IPS DF 6.9 (cell line): ENCODE measurements around the gene LMOD1.
A peak's percentile ranks its signal among the peaks of the same experiment; 100 is the strongest.

Source experiments
- DNase-seq: peaks from one replicate; pipeline ENCODE4 v3.0.0-alpha.2; 2013; ENCODE audit warnings: low read depth, low spot score
- H3K27ac ChIP-seq: one replicate; pipeline ENCODE4 v1.5.1; 2013; ENCODE audit warnings: low read length, control low read depth
- H3K27me3 ChIP-seq: 2 replicates; pipeline ENCODE4 v1.6.1; 2013; ENCODE audit warnings: mild to moderate bottlenecking, low read length; ENCODE audit not compliant: control insufficient read depth, insufficient read depth
- H3K36me3 ChIP-seq: 2 replicates; pipeline ENCODE4 v1.6.1; 2013; ENCODE audit warnings: low read length; ENCODE audit not compliant: control insufficient read depth, insufficient read depth
- H3K4me1 ChIP-seq: 2 replicates; pipeline ENCODE4 v1.6.1; 2013; ENCODE audit warnings: low read length; ENCODE audit not compliant: control insufficient read depth, insufficient read depth
- H3K4me3 ChIP-seq: 2 replicates; pipeline ENCODE4 v1.5.1; 2013; ENCODE audit warnings: mild to moderate bottlenecking, low read length
- H3K9me3 ChIP-seq: 2 replicates; pipeline ENCODE4 v1.6.1; 2013; ENCODE audit warnings: low read length, inconsistent platforms; ENCODE audit not compliant: control insufficient read depth, insufficient read depth
- WGBS: extraction: QIAGEN DNeasy Blood & Tissue Kit; methylation state at CpG from one replicate; pipeline ENCODE4 v1.1.7; 2013; ENCODE audit warnings: mixed read lengths, missing lambda C conversion rate; ENCODE audit not compliant: insufficient read length, insufficient coverage; 5-methylcytosine and 5-hydroxymethylcytosine counted together

The LMOD1 gene

DNA sequence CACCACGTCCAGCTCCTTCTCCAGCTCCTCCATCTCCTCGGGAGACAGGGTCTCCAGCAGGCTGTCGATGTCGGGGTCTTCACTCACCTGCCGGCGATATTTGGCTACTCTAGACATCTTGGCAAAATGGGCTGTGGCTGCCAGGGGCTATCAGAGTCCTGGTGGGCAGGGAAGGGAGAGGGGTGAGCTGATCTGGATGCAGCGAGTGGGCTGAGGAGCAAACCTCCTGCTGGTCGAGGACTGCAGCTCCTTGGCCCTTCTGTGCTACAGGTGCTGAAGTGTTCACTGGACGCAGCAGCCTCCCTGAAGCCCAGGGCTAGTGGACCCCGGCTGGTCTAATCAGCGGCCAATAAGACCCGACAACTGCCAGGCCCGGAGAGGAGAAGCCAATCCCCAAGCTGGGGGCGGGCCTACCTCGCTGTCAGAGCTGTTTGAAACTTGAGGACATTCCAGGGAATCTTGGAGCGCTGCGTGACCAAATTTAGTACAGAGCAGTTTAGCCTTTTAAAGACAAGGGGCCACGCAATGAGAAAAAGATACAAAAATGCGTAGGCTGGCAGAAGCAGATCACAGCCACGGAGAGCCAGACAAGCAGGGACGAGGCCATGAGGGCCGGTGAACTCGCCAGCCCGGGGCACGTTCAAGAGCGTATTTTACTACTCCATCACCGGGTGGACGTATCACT, at the start of gene LMOD1:
LMOD1 (minus strand) TSS at position 325 of the 685 bp plus-strand sequence; CDS start at position 117, 208 bp downstream.
- peaks cover 7% of the 10 kb centered on the region; the same call in 1 of the 2 replicates for H3K27me3 ChIP-seq
- peak within 1 kb of the TSS; percentile 59; the same call in 1 of the 2 replicates for H3K4me3 ChIP-seq
- DNase-seq = peak; percentile 57
- WGBS = no CpG with 5 or more reads among the region's 28 CpGs
- no peak within 1 kb of the TSS for H3K27ac ChIP-seq
- H3K9me3 ChIP-seq = no peaks in the 10 kb centered on the region
- H3K4me1 ChIP-seq = peaks cover 2% of the 10 kb centered on the region; the same call in 1 of the 2 replicates
- H3K36me3 ChIP-seq = no peaks in the 10 kb centered on the region

DNA sequence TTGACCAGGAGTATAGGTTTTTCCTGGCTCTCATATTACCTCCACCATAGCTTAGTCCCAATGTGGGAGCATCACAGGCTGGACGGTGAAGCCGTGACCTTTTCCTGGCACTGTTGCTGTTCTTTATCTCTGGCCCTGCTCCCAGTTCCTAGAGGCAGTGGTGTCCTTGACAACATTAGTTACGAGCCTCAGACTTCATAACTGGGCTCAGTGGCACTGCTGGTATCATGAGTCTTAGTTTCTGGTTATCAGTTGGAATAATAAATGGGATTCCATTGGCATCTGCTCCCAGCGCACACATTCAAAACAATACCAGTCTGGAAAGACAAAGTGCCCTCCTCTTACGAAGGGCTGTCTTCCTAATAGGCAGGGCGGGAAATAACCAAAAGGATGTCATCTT, 44.1 kb upstream of the LMOD1 start:
- Histone ChIP-seq H3K36me3 (peaks cover 21% of the 10 kb centered on the region; the same call in 1 of the 2 replicates), H3K9me3 (no peaks in the 10 kb centered on the region), H3K4me1 (no peaks in the 10 kb centered on the region), H3K27ac (no peak overlapping the region), H3K4me3 (no peak overlapping the region), H3K27me3 (no peaks in the 10 kb centered on the region)
- no CpG with 5 or more reads among the region's 6 CpGs for WGBS
- DNase-seq = no peak

DNA sequence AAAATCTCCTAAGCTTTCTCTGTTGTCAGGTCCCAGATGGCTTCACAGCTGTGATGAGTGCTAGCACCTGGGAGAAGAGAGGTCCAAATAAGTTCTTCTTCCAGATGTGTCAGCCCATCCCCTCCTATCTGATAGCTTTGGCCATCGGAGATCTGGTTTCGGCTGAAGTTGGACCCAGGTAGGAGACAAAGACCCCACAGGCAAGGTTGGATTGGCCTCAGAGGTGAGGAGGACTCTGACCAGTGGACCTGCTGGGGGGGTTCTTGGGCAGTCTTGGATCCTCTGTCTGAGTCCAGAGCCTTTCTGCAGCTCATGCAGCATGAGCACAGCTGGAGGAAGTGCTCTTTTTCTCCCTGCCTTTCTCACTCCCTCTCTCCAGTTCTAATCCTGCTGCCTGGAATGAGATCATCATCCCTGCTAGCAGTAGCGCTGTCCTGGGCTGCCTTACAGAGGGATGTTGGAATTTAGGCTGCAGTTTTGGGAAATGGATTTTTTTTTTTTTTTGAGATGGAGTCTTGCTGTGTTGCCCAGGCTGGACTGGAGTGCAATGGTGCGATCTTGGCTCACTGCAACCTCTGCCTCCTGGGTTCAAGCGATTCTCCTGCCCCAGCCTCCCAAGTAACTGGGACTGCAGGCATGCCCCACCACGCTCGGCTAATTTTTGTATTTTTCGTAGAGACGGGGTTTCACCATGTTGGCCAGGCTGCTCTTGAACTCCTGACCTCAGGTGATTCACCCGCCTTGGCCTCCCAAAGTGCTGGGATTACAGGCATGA, 43.2 kb upstream of the LMOD1 start:
- no peaks in the 10 kb centered on the region for H3K9me3 ChIP-seq
- H3K27ac ChIP-seq = no peak overlapping the region
- no peak overlapping the region for H3K4me3 ChIP-seq
- no peaks in the 10 kb centered on the region for H3K27me3 ChIP-seq
- WGBS = no CpG with 5 or more reads among the region's 10 CpGs
- H3K36me3 ChIP-seq = peaks cover 21% of the 10 kb centered on the region; the same call in 1 of the 2 replicates
- no peaks in the 10 kb centered on the region for H3K4me1 ChIP-seq
- DNase-seq = no peak

DNA sequence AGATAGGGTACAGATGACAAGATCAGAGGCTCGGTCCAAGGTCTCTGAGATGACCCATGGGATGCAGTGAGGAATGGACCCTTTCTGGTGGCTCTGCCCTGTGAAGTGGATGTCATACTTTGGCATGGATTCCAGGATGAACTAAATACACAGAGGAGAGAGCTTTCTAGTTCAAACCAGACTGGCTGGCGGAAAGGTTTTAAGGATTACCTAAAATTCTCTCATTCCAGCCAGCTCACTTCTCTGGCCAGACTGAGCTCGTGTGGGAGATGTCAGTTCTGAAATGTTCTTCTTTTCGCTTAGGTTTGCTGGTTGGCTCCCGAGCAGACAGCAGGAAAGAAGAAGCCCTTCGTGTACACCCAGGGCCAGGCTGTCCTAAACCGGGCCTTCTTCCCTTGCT, 42.3 kb upstream of the LMOD1 start:
- Histone ChIP-seq H3K27me3 (no peaks in the 10 kb centered on the region), H3K27ac (no peak overlapping the region), H3K4me3 (no peak overlapping the region), H3K4me1 (no peaks in the 10 kb centered on the region), H3K36me3 (peaks cover 19% of the 10 kb centered on the region; the same call in 1 of the 2 replicates), H3K9me3 (no peaks in the 10 kb centered on the region)
- WGBS = no CpG with 5 or more reads among the region's 7 CpGs
- no peak for DNase-seq

DNA sequence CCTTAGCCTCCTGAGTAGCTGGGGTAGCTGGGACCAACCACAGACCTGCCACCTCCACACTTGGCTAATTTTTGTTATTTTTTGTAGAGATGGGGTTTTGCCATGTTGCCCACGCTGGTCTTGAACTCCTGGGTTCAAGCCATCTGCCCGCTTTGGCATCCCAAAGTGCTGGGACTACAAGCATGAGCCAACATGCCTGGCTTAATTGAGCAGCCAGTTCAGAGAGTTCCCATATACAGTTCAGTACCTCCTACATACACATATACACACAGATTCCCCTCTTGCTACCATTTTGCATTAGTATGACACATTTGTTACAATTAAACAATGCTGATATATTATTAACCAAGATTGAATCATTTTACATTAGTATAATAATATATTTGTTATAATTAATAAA, 39.0 kb upstream of the LMOD1 start:
- Histone ChIP-seq H3K27me3 (no peaks in the 10 kb centered on the region), H3K36me3 (peaks cover 6% of the 10 kb centered on the region; the same call in 1 of the 2 replicates), H3K4me3 (no peak overlapping the region), H3K27ac (no peak overlapping the region), H3K4me1 (no peaks in the 10 kb centered on the region), H3K9me3 (no peaks in the 10 kb centered on the region)
- DNase-seq = no peak
- no CpG with 5 or more reads among the region's 2 CpGs for WGBS

DNA sequence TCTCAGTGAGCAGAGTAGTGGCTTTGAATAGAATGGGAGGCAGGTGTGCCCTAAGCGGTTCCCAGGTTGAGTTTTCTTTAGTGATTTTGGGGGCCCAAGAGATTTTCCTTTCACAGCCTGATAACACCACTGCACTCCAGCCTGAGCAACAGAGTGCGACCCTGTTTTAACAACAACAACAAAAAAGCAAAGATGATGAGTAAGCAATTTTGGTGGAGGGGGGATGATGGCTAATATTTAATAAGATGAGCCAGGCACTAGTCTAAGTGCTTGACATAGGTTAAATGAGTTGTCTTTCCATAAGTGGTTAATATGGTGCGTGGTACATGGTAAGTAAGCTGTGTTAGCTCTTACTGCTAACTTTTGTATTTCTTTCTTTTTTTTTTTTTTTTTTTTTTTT, 38.1 kb upstream of the LMOD1 start:
- no peak overlapping the region for H3K4me3 ChIP-seq
- no peak for DNase-seq
- no peak overlapping the region for H3K27ac ChIP-seq
- no CpG with 5 or more reads among the region's 3 CpGs for WGBS
- no peaks in the 10 kb centered on the region for H3K27me3 ChIP-seq
- peaks cover under 1% of the 10 kb centered on the region; the same call in 1 of the 2 replicates for H3K36me3 ChIP-seq
- H3K4me1 ChIP-seq = no peaks in the 10 kb centered on the region
- H3K9me3 ChIP-seq = no peaks in the 10 kb centered on the region

DNA sequence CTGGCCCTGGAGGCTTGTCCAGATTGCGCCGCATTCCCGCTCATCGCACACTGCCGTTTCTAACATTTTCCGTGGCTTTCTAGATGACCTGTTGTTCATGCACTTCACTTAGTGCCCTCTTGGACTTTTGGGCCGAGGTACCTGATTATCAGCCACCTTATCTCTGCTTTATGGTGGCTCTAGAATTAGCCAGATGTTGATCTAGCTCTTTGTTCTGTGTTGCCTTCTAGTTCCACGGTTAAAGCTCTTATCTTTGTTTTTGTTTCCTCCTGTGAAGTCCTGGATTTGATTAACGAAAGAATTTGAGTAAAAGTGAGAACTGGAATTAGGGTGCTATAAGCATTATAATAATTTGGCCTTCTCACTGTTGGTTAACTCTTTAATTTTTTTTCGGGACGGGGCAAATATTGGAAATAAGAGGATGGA, 37.0 kb upstream of the LMOD1 start:
- Histone ChIP-seq H3K4me3 (peak overlapping the region; percentile 74), H3K36me3 (no peaks in the 10 kb centered on the region), H3K4me1 (no peaks in the 10 kb centered on the region), H3K27me3 (no peaks in the 10 kb centered on the region), H3K27ac (no peak overlapping the region), H3K9me3 (no peaks in the 10 kb centered on the region)
- no peak for DNase-seq
- no CpG with 5 or more reads among the region's 11 CpGs for WGBS

DNA sequence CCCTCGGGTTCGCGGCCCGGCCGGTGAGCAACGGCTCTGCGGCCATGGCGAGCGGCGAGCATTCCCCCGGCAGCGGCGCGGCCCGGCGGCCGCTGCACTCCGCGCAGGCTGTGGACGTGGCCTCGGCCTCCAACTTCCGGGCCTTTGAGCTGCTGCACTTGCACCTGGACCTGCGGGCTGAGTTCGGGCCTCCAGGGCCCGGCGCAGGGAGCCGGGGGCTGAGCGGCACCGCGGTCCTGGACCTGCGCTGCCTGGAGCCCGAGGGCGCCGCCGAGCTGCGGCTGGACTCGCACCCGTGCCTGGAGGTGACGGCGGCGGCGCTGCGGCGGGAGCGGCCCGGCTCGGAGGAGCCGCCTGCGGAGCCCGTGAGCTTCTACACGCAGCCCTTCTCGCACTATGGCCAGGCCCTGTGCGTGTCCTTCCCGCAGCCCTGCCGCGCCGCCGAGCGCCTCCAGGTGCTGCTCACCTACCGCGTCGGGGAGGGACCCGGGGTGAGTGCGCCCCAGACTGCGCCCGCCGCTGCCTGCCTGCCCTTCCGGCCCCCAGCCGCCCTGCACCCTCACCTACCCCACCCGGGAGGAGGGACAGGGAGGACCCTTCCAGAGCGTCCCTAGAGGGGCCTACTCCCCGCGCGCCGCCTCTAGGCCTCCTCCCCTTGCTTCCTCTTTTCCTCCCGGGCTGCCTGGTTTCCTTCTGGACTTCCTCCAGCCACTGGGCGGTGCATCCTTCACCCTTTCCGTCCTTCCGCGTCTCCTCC, 36.5 kb upstream of the LMOD1 start, which contains the start of gene RNPEP:
RNPEP (plus strand) TSS at position 26 of the 757 bp plus-strand sequence; CDS start at position 45, 19 bp downstream.
- Histone ChIP-seq H3K27me3 (no peaks in the 10 kb centered on the region), H3K4me1 (no peaks in the 10 kb centered on the region), H3K27ac (no peak within 1 kb of the TSS), H3K4me3 (peak within 1 kb of the TSS; percentile 74), H3K36me3 (no peaks in the 10 kb centered on the region), H3K9me3 (no peaks in the 10 kb centered on the region)
- DNase-seq = peak; percentile 43
- no CpG with 5 or more reads among the region's 80 CpGs for WGBS

DNA sequence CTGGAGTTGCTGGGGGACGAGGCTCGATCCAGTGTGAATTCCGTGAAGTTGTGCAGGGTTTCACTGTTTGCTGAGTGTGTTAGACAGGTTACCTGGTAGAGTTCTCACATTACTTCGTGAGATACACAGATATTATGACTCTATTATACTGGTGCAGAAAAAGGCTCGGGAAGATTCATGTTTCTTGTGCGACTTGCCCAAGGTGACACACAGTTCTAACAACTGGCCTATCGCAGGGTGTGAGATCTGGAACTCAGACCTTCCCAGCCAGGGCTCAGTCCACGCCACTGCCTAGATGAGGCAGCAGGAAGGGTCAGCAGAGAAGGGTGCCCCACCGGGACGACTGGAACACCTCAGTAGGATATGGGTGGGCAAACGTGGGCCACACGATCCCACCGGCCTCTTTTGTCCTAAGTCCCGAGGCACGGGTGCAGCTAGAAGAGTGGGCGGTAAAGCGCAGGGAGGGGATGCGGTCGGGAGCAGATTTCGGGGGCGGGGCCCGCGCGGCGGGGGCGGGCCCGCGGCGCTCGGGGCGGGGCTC, 35.8 kb upstream of the LMOD1 start:
- H3K9me3 ChIP-seq = no peaks in the 10 kb centered on the region
- no peak for DNase-seq
- H3K4me3 ChIP-seq = peak overlapping the region; percentile 74; the same call in 1 of the 2 replicates
- no peaks in the 10 kb centered on the region for H3K4me1 ChIP-seq
- no peaks in the 10 kb centered on the region for H3K36me3 ChIP-seq
- no peaks in the 10 kb centered on the region for H3K27me3 ChIP-seq
- WGBS = no CpG with 5 or more reads among the region's 31 CpGs
- no peak overlapping the region for H3K27ac ChIP-seq
